ENCODE results near the gene CRYGN.

Gene CRYGN

DNA sequence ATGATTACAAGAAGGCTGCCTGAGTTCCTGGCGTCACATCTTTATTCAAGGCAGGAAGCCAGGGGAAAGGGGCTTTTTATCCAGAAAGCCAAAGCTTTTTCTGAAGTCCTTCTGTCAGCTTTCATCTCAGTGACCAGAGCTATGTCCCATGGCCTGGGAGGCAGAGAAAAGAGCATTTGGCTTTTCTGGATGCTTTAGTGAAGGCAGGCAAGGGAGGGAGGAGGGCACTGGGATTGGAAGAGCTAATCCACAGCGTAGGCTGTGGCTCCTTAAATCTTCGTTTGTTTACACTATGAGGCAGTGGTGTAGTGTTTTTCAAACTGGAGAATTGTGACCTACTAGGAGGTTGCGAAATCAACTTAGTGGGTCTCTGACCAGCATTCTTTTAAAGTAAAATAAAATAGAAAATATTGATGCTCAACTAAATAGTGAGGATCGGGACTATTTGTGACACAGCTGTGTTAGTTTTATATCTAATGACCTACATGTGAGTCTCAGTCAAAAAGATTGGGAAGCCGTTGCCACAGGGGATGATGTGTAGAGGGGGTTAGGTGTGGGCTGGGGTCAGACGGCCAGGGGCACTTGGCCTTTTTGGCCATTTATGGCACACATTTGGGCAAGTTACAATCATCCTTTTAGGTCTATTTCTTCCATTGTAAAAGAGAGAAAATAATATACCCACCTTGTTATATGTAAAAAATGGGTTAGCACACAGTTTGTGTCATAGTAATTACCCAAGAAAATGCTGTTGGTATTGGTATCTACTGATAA is 14.1 kb downstream of the CRYGN start:
- in situ Hi-C loops (cut with HindIII; ENCODE audit: low pct_unique_long_range_greater_than_20kb, low sequenced_read_pairs), result no loop called here
- no peak for DNase-seq (ENCODE audit: low read depth in 1 of 2, low spot score in 1 of 2)
- no peak for TF ChIP-seq JUND (IDR thresholded peaks at IDR 0.05; ENCODE audit: low read depth)

DNA sequence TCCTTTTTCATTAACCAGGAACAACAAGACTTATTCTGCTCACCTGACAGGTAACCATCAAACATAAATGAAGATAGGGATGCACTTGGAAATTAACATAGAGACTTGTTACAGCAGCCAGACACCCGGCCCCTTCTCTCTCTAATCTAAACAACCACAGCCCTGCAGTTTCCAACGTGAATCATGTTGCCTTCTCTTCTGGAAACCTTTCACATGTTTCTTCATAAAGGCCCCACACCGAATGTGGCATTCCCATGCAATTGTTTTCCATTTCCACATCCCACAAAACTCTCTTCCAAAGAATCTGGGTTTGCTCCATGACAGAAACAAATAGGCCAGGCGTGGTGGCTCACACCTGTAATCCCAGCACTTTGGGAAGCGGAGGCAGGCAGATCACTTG is 15.1 kb downstream of the CRYGN start:
- DNase-seq (ENCODE audit: low read depth in 1 of 2, low spot score in 1 of 2), result no peak
- no peak for TF ChIP-seq JUND (IDR thresholded peaks at IDR 0.05; ENCODE audit: low read depth)
- in situ Hi-C loops (cut with HindIII; ENCODE audit: low pct_unique_long_range_greater_than_20kb, low sequenced_read_pairs), result no loop called here

DNA sequence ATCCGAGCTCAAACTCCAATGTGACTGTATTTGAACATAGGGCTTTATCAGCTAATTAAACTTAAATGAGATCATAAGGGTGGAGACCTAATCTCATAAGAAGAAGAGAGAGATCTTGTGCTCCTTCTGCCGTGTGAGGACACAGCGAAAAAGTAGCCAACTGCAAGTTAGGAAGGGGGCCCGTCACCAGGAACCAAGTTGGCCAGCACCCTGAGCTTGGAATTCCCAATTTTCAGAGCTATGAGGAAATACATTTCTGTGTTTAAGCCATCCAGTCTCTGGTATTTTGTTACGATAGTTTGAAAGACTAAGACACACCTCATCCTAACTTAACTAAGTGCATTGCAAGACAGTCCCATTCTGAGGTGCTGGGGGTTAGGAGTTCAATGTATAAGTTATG is 16.0 kb downstream of the CRYGN start:
- no peak for DNase-seq (ENCODE audit: low read depth in 1 of 2, low spot score in 1 of 2)
- in situ Hi-C loops (cut with HindIII; ENCODE audit: low pct_unique_long_range_greater_than_20kb, low sequenced_read_pairs), result no loop called here
- no peak for TF ChIP-seq JUND (IDR thresholded peaks at IDR 0.05; ENCODE audit: low read depth)

DNA sequence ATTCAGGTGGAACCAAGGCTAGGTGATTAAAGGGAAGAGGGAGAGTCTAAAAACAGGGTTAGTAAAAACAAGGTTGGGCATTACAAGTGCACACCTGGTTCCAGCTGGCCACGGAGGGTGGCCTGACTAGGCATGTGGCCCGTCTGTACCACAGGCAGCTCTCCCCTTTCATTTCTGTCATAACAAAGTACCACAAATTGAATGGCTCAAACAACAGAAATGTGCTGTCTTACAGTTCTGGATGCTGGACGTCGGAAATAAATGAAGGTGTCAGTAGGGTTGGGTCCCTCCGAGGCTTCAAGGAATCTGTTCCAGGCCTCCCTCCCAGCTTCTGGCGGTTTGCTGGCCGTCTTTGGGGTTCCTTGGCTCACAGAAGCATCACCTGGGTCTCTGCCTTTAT is 16.7 kb downstream of the CRYGN start:
- TF ChIP-seq JUND (IDR thresholded peaks at IDR 0.05; ENCODE audit: low read depth), result no peak
- no peak for DNase-seq (ENCODE audit: low read depth in 1 of 2, low spot score in 1 of 2)
- in situ Hi-C loops (cut with HindIII; ENCODE audit: low pct_unique_long_range_greater_than_20kb, low sequenced_read_pairs), result no loop called here

DNA sequence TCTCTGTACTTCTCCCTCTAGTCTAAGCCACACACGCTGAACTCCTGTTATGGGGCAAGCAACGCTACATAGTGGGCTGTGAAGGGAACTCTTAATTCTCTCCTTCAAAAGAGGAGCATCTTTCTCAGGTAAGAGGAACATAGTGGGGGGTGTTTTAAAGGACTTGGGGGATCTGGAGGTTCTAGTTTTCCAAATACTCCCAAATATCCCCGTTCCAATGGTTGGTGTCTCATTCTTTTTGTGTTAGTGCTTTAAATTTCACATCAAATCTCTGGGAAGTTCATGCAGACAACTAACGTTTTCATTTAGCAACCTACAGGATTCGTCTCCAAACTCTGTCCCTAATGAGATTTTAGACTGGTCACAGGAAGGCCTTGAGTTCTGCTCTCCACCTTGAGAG is 17.7 kb downstream of the CRYGN start:
- no peak for DNase-seq (ENCODE audit: low read depth in 1 of 2, low spot score in 1 of 2)
- no peak for TF ChIP-seq JUND (IDR thresholded peaks at IDR 0.05; ENCODE audit: low read depth)
- in situ Hi-C loops (cut with HindIII; ENCODE audit: low pct_unique_long_range_greater_than_20kb, low sequenced_read_pairs), result no loop called here

DNA sequence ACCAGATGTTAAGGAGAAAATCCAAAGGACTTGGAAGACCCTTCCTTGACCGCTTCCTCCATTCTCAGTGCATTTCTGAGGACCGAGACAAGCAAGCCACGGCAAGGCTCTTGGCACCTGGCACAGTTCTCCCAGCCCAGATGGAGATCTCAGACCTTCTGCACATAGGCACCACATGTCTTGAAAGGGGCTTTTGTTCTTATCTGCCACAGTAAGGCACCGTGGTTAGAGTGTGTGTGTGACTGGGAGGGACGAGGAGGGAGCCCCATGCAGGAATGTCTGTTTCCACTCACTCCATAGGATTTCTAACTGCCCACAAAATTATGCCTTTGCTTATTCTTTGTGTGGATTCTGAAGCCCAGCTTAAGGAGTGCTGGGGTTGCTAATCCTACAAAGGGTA is 19.8 kb downstream of the CRYGN start:
- TF ChIP-seq JUND (IDR thresholded peaks at IDR 0.05; ENCODE audit: low read depth), result no peak
- in situ Hi-C loops (cut with HindIII; ENCODE audit: low pct_unique_long_range_greater_than_20kb, low sequenced_read_pairs), result no loop called here
- DNase-seq (ENCODE audit: low read depth in 1 of 2, low spot score in 1 of 2), result no peak

DNA sequence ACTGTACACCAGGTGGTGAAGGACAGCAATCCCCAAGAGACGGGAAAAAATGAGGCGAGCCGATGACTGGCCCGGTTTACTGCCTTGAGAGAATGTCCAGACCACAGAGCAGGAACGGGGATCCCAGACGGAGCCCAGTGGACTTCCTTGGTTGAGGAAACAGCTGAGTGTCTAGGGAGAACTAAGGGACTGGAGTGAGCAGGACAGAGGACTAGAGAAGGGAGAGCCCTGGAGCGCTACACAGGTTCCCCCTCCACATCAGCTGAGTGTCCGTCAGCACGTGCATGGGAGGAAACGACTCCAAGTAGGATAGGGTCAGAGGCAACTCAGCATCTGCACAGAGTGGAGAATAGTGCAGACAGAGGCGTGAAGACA is 23.0 kb downstream of the CRYGN start:
- DNase-seq (ENCODE audit: low read depth in 1 of 2, low spot score in 1 of 2), result no peak
- in situ Hi-C loops (cut with HindIII; ENCODE audit: low pct_unique_long_range_greater_than_20kb, low sequenced_read_pairs), result no loop called here
- TF ChIP-seq JUND (IDR thresholded peaks at IDR 0.05; ENCODE audit: low read depth), result no peak

DNA sequence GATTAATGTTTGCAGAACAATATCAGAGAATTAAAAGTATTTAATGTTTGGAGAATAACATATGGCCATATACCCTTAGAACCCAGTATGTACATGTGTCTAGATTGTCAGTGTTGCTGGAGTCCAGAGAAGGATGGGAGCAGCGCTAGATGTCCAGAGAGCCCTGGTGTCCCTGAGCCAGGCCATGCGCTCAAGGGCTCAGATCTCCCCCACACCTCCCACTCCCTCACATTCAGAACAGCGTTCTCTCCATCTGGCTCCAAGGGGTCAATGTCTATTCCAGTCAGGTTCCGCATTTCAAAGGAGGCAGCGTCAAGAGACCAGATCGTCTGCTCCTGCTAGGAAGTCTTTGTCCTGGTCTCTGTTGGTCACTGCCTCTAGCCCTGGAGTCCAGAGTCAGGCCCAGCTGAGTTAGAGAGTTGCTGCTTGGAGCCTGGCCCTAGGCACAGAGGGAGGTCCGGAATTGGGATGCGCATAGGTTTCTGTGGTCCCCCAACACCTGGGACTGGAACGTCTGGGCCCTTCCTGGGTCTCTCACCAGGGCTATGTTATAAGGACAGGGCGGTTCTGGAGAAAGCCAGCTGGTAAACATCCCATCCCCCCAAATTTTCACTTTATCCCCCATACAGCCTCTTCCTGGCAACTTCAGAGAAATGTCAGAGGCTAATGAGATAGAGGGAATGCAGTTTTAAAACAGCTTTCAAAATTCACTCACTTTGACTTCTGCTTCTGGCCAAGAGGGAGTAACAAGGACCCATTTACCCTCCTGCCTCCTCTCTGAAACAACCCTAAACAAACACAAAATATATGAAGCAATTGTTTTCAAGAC is 23.6 kb downstream of the CRYGN start:
- DNase-seq (ENCODE audit: low read depth in 1 of 2, low spot score in 1 of 2), result no peak
- in situ Hi-C loops (cut with HindIII; ENCODE audit: low pct_unique_long_range_greater_than_20kb, low sequenced_read_pairs), result no loop called here
- TF ChIP-seq JUND (IDR thresholded peaks at IDR 0.05; ENCODE audit: low read depth), result no peak

DNA sequence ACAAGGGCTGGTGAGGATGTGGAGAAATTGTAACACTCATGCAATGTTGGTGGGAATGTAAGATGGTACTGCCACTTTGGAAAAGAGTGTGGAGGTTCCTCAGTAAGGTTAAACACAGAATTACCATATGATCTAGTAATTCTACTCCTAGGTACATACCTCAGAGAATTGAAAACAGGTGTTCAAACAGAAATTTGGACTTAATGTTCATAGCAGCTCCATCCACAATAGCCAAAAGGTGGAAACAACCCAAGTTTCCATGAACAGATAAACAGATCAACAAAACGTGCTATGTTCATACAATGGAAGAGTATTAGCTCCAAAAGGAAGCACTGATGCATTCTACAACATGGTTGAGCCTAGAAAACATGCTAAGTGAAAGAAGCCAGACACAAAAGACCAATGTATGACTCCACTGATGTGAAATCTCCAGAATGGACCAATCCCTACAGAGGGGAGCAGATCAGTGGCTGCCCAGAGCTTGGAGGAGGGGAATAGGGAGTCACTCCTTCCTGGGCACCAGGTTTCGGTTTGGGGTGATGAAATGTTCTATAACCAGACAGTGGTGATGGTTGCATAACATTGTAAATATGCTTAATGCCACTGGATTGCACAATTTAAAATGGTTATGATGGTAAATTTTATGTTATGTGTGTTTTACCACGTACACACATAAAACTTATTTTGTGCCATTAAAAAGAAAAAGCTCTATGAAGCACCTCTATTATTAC is 24.4 kb downstream of the CRYGN start:
- no peak for TF ChIP-seq JUND (IDR thresholded peaks at IDR 0.05; ENCODE audit: low read depth)
- DNase-seq (ENCODE audit: low read depth in 1 of 2, low spot score in 1 of 2), result peak in 1 of 2 experiments; percentile 41
- in situ Hi-C loops (cut with HindIII; ENCODE audit: low pct_unique_long_range_greater_than_20kb, low sequenced_read_pairs), result no loop called here

DNA sequence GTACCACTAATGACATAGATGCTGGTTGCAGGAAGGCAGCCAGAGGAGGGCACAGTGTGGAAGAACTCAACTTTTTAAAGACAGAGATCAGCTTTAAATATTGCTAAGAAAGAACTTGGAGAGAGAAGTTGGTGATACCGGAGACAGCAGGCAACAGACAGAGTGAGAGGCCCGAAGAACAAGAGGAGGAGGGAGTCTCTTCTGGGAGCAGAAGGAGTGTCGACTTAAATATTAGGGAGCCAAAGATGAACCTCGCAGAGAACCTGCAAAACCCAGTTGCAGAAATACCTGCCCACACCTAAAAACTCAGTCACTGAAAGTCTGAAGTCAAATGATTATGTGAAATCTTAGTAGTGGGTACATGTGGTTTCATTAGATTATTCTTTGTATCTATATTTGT is 26.7 kb downstream of the CRYGN start:
- DNase-seq (ENCODE audit: low read depth in 1 of 2, low spot score in 1 of 2), result no peak
- TF ChIP-seq JUND (IDR thresholded peaks at IDR 0.05; ENCODE audit: low read depth), result no peak
- in situ Hi-C loops (cut with HindIII; ENCODE audit: low pct_unique_long_range_greater_than_20kb, low sequenced_read_pairs), result no loop called here

DNA sequence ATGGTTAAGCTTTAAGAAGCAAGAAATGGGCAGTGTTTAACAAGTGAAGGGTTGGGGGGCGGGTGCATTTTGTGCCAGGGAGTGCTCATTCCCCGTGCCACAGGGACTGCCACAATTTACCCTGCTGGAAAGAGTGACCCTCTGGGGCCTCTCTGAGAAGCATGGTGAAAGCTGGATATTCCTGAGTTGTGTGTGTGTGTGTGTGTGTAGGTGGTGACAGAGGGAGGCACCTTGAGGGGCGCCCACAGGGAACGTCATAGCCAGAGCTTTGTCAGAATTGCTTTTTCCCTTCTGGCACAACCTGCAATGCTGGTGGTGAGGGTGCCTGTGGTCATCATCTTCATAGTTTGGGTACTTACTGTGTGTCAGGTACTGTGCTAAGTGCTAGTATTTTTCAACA is 27.6 kb downstream of the CRYGN start:
- in situ Hi-C loops (cut with HindIII; ENCODE audit: low pct_unique_long_range_greater_than_20kb, low sequenced_read_pairs), result no loop called here
- DNase-seq (ENCODE audit: low read depth in 1 of 2, low spot score in 1 of 2), result no peak

DNA sequence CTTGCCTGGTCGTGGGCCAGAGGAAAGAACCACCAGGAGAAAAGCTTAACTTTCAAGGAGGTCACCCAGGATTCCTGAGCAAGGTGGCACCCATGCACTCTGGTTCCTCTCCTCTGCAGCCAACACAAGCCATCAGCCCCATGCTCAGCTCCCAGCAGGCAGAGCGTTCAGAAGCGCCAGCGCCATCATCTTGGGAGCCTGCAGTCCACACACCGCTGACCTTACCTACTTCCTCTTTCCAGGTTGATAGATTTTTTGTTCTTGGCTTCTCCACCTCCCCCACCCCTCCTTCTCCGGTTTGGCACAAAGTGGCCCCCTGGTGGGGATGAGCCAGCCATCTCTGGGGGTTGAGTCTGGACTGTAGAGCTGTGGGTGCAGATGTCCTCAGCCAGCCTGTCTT is 28.4 kb downstream of the CRYGN start:
- TF ChIP-seq JUND (IDR thresholded peaks at IDR 0.05; ENCODE audit: low read depth), result no peak
- no peak for DNase-seq (ENCODE audit: low read depth in 1 of 2, low spot score in 1 of 2)
- in situ Hi-C loops (cut with HindIII; ENCODE audit: low pct_unique_long_range_greater_than_20kb, low sequenced_read_pairs), result no loop called here

More for the DNA sequence above, 27.6 kb downstream of the CRYGN start:
- TF ChIP-seq JUND (IDR thresholded peaks at IDR 0.05; ENCODE audit: low read depth), result no peak
